ENCODE data around the gene TSPAN4.
A peak's percentile ranks its signal among the peaks of the same experiment; 100 is the strongest.

The TSPAN4 gene

GRCh38 chr11:833114-833791 is 9.4 kb upstream of the TSPAN4 start:
- Histone ChIP-seq H3K9me3 (no peaks in the 10 kb centered on the region), H3K36me3 (no peaks in the 10 kb centered on the region; the same call in 1 of the 2 replicates), H3K27me3 (peaks cover 20% of the 10 kb centered on the region), H3K4me3 (ENCODE audit: low read depth, low read length) (peak overlapping the region; percentile 58), H3K4me1 (peaks cover 15% of the 10 kb centered on the region)
- TF ChIP-seq, protein P1, sequence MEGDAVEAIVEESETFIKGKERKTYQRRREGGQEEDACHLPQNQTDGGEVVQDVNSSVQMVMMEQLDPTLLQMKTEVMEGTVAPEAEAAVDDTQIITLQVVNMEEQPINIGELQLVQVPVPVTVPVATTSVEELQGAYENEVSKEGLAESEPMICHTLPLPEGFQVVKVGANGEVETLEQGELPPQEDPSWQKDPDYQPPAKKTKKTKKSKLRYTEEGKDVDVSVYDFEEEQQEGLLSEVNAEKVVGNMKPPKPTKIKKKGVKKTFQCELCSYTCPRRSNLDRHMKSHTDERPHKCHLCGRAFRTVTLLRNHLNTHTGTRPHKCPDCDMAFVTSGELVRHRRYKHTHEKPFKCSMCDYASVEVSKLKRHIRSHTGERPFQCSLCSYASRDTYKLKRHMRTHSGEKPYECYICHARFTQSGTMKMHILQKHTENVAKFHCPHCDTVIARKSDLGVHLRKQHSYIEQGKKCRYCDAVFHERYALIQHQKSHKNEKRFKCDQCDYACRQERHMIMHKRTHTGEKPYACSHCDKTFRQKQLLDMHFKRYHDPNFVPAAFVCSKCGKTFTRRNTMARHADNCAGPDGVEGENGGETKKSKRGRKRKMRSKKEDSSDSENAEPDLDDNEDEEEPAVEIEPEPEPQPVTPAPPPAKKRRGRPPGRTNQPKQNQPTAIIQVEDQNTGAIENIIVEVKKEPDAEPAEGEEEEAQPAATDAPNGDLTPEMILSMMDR (IDR thresholded peaks at IDR 0.05; ENCODE audit: low read depth, low read length) = no peak
- peak; percentile 47 for DNase-seq

- Histone ChIP-seq H3K4me3 (ENCODE audit: low read depth, low read length) (peak overlapping the region; percentile 58), H3K9me3 (no peaks in the 10 kb centered on the region), H3K27me3 (peaks cover 18% of the 10 kb centered on the region), H3K4me1 (peaks cover 15% of the 10 kb centered on the region), H3K36me3 (peaks cover 5% of the 10 kb centered on the region)
- TF ChIP-seq, protein P1 (IDR thresholded peaks at IDR 0.05; ENCODE audit: low read depth, low read length) = no peak
- no peak for DNase-seq
Observed at GRCh38 chr11:833849-834311, 8.8 kb upstream of the TSPAN4 start.

DNA sequence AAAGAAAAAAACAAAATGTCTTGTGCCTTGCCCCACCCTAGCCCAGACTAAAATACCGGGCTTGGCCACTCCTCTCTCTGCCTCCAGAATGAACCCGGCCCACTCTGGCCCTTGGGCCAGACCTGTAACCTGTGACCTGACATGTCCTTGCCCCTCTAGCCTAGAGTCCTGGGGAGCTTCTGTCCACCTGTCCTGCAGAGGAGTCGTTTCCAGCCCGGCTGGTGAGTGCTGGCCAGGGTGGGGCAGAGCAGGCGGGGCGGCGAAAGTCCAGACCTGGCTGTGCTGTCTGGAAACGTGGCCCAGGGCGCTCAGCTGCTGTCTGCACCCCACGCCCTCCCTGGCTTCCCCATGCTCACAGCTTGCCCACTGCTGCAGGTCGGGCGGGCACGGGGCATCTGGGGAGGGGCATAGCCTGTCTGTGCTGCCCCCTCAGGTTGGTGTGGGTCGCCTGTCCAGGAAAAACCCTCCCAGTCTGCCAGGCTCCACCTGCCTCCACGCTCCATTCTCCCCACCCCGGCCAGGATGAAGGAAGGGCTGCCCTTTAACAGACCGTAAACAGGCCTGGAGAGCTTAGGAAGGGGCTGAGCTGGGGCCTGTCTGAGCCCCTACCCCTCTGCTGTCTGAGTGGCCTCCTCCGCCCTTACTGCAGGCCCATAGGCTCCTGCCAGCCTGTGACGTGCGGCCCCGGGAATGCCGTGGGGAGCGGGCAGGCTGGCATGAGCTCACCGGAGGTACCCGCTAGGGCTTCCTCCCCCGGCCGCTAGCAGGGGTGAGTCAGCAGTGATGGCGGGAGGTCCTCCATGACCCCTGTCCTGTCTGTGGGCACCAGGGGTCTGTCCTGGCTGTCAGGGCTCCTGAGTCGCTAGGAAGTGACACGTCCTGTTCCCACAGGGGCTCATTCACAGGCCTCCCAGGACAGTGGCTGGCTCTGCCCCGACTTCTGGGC is 8.0 kb upstream of the TSPAN4 start:
- no peak for DNase-seq
- peaks cover 12% of the 10 kb centered on the region for H3K27me3 ChIP-seq
- TF ChIP-seq, protein P1 (IDR thresholded peaks at IDR 0.05; ENCODE audit: low read depth, low read length) = no peak
- H3K36me3 ChIP-seq = peaks cover 12% of the 10 kb centered on the region
- no peaks in the 10 kb centered on the region for H3K9me3 ChIP-seq
- peaks cover 15% of the 10 kb centered on the region for H3K4me1 ChIP-seq
- H3K4me3 ChIP-seq (ENCODE audit: low read depth, low read length) = no peak overlapping the region; the same call in none of the 2 replicates

DNA sequence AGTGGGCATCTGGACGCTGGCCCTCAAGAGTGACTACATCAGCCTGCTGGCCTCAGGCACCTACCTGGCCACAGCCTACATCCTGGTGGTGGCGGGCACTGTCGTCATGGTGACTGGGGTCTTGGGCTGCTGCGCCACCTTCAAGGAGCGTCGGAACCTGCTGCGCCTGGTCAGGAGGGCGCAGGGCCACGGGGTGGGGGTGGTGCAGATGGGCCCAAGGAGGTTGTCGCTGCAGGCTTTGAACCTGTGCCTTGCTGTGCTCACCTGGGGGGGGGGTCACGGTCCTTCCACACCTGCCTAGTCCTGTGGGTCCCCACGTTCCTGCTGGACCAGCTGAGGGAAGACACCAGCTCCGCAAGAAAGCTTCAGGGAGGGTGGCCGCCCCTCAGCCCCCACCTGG is 6.4 kb upstream of the TSPAN4 start:
- Histone ChIP-seq H3K9me3 (no peaks in the 10 kb centered on the region), H3K36me3 (peaks cover 16% of the 10 kb centered on the region), H3K4me1 (peaks cover 5% of the 10 kb centered on the region; the same call in 1 of the 2 replicates)

GRCh38 chr11:836700-837099 is 6.0 kb upstream of the TSPAN4 start:
- Histone ChIP-seq H3K36me3 (peaks cover 16% of the 10 kb centered on the region), H3K27me3 (no peaks in the 10 kb centered on the region), H3K4me1 (0 out of 2 replicates have a peak, but pooled peaks cover under 1% of the 10 kb centered on the region), H3K9me3 (no peaks in the 10 kb centered on the region), H3K4me3 (ENCODE audit: low read depth, low read length) (no peak overlapping the region)
- TF ChIP-seq, protein P1 (IDR thresholded peaks at IDR 0.05; ENCODE audit: low read depth, low read length) = no peak
- no peak for DNase-seq

More for the DNA sequence above, 6.4 kb upstream of the TSPAN4 start:
- Histone ChIP-seq H3K27me3 (peaks cover under 1% of the 10 kb centered on the region; the same call in 1 of the 2 replicates), H3K4me3 (ENCODE audit: low read depth, low read length) (no peak overlapping the region)
- no peak for DNase-seq
- TF ChIP-seq, protein P1 (IDR thresholded peaks at IDR 0.05; ENCODE audit: low read depth, low read length) = no peak

All from BE2C (cell line).